Suprapubic skin (tissue), 4 donors: ENCODE data around the gene SECTM1.

Source experiments
- EP300 ChIP-seq: sonication (generic); formaldehyde crosslinking; IDR thresholded peaks from one replicate; pipeline ENCODE4 v1.6.1; 2017; ENCODE audit warnings: antibody characterized with exemption
- POLR2AphosphoS5 ChIP-seq, 3 donors: sonication (generic); formaldehyde crosslinking; IDR thresholded peaks; one replicate each; pipeline ENCODE4 v1.6.1; 2017; ENCODE audit warnings: antibody characterized with exemption in 3 of 3
- TF ChIP-seq, protein P1 (sequence below), 2 donors: fragments of 200-600 bp in 1 of 2; fragments of 450-650 bp in 1 of 2; sonication (generic) in 1 of 2; IDR thresholded peaks; one replicate each; pipeline ENCODE4 v1.5.1; 2016 to 2019; ENCODE audit warnings: antibody characterized with exemption in 2 of 2, mild to moderate bottlenecking in 1 of 2, moderate library complexity in 1 of 2

DNA sequence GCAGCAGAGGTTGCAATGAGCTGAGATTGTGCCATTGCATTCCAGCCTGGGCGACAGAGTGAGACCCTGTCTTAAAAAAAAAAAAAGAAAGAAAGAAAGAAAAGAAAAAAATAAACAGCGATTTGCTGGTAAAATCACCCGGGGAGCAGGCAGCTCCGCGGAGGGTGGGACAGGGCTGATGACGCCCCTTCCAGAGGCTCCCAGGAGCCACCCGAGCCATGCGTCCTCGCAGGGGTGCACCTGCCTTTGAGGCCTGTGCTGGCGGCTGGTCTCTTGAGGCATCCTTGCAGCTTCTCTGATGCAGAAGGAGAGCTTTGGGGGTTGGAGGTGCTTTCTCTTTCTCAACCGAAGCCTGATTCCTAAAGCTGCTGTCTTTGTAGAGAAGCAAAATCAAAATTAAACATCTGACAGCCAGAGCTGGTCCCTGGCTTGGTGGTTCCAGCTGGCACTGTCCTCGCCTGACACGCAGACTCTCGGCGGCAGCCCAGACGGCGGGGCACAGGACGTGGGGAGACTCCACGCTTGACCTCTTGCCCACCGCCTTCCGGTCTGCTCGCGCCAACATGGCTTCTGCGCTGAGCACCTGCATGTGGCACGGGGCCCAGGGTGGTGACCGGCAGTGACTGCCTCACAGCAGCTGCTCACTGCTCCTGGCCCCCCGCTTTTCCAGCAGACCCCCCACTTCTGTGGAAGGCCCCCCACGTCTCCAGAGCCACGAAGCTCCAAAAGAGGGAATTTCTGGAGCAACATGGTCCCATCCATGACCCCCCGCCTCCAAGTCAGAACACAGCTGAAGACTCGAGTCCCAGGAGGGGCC, 44.6 kb upstream of the SECTM1 start:
- TF ChIP-seq EP300 (no peak), POLR2AphosphoS5 (IDR thresholded peaks at IDR 0.05) (no peak)
- TF ChIP-seq, protein P1, sequence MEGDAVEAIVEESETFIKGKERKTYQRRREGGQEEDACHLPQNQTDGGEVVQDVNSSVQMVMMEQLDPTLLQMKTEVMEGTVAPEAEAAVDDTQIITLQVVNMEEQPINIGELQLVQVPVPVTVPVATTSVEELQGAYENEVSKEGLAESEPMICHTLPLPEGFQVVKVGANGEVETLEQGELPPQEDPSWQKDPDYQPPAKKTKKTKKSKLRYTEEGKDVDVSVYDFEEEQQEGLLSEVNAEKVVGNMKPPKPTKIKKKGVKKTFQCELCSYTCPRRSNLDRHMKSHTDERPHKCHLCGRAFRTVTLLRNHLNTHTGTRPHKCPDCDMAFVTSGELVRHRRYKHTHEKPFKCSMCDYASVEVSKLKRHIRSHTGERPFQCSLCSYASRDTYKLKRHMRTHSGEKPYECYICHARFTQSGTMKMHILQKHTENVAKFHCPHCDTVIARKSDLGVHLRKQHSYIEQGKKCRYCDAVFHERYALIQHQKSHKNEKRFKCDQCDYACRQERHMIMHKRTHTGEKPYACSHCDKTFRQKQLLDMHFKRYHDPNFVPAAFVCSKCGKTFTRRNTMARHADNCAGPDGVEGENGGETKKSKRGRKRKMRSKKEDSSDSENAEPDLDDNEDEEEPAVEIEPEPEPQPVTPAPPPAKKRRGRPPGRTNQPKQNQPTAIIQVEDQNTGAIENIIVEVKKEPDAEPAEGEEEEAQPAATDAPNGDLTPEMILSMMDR (IDR thresholded peaks at IDR 0.05): no peak
